ENCODE data around the gene ZBBX.

Gene ZBBX

DNA sequence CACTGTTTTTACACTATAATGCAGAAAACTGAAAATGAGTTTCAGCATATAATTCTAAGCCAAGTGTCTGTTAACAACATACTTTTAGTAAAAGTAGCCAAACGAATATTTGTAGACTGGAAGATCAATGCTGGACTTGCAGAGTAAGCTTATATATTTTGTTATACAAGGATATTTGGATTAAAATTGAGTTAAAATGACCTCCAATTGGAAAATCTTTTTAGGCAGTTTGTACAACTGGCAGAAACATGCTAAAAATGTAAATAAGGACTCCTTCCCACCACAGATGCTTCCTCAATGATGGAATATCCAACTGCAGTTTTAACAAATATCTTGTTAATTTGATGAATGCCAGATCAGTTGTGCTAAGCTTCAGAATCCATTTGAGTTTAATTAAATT, 25.3 kb downstream of the ZBBX start:
- H3K4me3 ChIP-seq (ENCODE audit: low read depth, low read length): no peak overlapping the region
- no peak for DNase-seq (ENCODE audit: low read depth, low spot score)
- in situ Hi-C loops (cut with HindIII; ENCODE audit: low sequenced_read_pairs): no loop called here
- TF ChIP-seq, protein P1, sequence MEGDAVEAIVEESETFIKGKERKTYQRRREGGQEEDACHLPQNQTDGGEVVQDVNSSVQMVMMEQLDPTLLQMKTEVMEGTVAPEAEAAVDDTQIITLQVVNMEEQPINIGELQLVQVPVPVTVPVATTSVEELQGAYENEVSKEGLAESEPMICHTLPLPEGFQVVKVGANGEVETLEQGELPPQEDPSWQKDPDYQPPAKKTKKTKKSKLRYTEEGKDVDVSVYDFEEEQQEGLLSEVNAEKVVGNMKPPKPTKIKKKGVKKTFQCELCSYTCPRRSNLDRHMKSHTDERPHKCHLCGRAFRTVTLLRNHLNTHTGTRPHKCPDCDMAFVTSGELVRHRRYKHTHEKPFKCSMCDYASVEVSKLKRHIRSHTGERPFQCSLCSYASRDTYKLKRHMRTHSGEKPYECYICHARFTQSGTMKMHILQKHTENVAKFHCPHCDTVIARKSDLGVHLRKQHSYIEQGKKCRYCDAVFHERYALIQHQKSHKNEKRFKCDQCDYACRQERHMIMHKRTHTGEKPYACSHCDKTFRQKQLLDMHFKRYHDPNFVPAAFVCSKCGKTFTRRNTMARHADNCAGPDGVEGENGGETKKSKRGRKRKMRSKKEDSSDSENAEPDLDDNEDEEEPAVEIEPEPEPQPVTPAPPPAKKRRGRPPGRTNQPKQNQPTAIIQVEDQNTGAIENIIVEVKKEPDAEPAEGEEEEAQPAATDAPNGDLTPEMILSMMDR (IDR thresholded peaks at IDR 0.05; ENCODE audit: low read depth, low read length): no peak

DNA sequence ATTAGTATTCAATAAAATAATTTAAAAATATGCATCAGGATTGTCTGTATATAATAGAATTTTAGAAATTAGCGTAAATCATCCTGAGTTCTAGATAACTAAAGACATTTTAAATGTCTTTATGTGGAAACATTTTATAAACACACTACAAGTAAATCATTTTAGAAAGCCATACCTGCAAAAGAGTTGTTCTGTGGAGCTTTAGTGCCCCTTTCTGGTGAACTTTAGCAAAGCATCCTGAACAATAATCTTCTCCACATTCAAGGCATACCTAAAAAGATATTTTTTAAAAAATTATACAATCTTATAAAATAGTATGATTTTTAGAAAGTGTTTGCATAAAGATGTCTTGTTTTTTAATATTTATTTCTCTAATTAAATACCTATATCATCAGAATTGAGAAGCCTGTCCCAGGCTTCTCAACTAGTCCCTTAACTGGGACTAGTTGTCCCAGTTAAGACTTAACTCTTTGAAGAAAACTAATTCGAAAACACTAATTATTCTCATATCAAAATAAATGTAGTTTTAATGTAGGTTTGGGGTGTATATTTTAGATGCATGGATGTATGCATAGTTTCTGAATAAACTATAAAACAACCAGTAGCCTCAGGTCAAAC, 29.7 kb downstream of the ZBBX start:
- DNase-seq (ENCODE audit: low read depth, low spot score): peak; percentile 43
- H3K4me3 ChIP-seq (ENCODE audit: low read depth, low read length): no peak overlapping the region
- in situ Hi-C loops (cut with HindIII; ENCODE audit: low sequenced_read_pairs): no loop called here
- TF ChIP-seq, protein P1 (IDR thresholded peaks at IDR 0.05; ENCODE audit: low read depth, low read length): peak; percentile 54

- TF ChIP-seq, protein P1 (IDR thresholded peaks at IDR 0.05; ENCODE audit: low read depth, low read length): no peak
- H3K4me3 ChIP-seq (ENCODE audit: low read depth, low read length): no peak overlapping the region
- in situ Hi-C loops (cut with HindIII; ENCODE audit: low sequenced_read_pairs): no loop called here
- no peak for DNase-seq (ENCODE audit: low read depth, low spot score)
Measured at GRCh38 chr3:167346171-167346570, 33.9 kb downstream of the ZBBX start.

DNA sequence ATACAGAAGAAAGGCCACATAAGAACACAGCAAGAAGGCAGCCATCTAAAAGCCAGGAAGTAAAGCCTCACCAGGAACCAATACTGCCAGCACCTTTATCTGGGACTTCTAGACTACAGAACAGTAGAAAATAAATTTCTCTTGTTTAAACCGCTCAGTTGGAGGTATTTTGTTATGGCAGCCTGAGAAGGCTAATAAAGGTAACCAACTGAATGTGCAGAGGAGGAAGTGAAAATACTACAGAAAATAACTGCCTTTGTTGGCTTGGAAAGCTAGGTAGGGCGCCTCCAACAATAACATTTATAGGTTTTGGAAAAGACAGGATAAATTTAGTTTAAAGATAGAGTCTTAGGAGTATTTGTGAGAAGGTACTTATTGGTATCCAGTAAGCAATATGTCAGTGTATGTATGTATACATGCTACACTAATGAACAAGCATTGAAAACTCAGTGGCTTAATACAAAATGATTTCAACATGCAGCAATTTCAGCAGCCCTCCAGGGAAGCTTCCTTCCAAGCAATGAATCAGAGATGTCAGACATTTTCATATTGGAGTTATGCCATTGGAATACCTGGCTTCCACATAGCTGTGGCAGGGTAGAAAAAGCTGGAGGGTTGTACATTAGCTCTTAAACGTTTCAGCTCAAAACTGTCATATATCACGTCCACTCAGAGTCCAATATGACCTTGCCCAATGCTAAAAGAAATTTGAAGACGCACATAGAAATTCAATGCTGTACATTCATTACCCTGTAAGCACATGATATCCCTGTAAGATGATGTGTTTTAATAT, 48.9 kb downstream of the ZBBX start:
- in situ Hi-C loops (cut with HindIII; ENCODE audit: low sequenced_read_pairs): no loop called here
- no peak for DNase-seq (ENCODE audit: low read depth, low spot score)
- TF ChIP-seq, protein P1 (IDR thresholded peaks at IDR 0.05; ENCODE audit: low read depth, low read length): no peak
- H3K4me3 ChIP-seq (ENCODE audit: low read depth, low read length): no peak overlapping the region

DNA sequence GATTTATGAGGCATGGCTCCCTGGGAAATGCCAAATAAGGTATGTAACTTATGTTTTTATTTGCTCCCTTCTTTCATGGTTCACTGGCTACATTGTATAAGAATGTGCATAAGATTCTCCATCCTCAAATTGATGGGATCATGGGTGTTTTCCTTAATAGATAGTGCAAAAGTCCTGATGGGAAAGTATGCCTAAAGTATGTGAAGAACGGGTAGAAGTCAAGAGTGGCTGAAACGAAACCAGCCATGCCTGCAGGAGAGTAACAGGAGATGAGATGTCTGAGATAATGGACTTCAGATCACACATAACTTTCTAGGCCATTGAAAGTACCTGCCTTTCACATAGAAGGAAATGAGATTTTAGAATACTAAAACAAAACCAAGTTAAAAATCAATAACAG, 56.5 kb downstream of the ZBBX start:
- DNase-seq (ENCODE audit: low read depth, low spot score): no peak
- H3K4me3 ChIP-seq (ENCODE audit: low read depth, low read length): no peak overlapping the region
- in situ Hi-C loops (cut with HindIII; ENCODE audit: low sequenced_read_pairs): no loop called here
- TF ChIP-seq, protein P1 (IDR thresholded peaks at IDR 0.05; ENCODE audit: low read depth, low read length): no peak

GRCh38 chr3:167318996-167319615, 61.0 kb downstream of the ZBBX start:
- no peak for DNase-seq (ENCODE audit: low read depth, low spot score)
- TF ChIP-seq, protein P1 (IDR thresholded peaks at IDR 0.05; ENCODE audit: low read depth, low read length): no peak
- in situ Hi-C loops (cut with HindIII; ENCODE audit: low sequenced_read_pairs): no loop called here
- no peak overlapping the region for H3K4me3 ChIP-seq (ENCODE audit: low read depth, low read length)
